Kidney (tissue), 14 donors: ENCODE measurements around the gene PIEZO2. TPM values are rescaled to one million over a fixed set of nuclear protein-coding genes. Genes with fewer than 3 reads are reported as not detected.

Source experiments
- DNase-seq, 5 donors: peaks; one replicate each; pipeline ENCODE4 v3.0.0-alpha.2; 2013 to 2020
- FAIRE-seq: peaks from 2 replicates; lab custom pipeline; 2012; peaks lifted over from hg19 to GRCh38; lab: Jason Lieb, UNC
- H3K27ac ChIP-seq, 2 donors: one replicate each; pipeline ENCODE4 v1.7.0; 2013; ENCODE audit warnings: low read depth in 2 of 2, low read length in 2 of 2, inconsistent platforms in 1 of 2
- H3K27me3 ChIP-seq: one replicate; pipeline ENCODE4 v1.7.1; 2013; ENCODE audit warnings: low read length, inconsistent platforms; ENCODE audit not compliant: control insufficient read depth, insufficient read depth
- H3K36me3 ChIP-seq, 3 donors: one replicate each; pipeline versions ENCODE4 v1.7.0 to v1.7.1; 2013; ENCODE audit warnings: low read length in 3 of 3, control low read depth in 1 of 3, inconsistent platforms in 1 of 3; ENCODE audit not compliant: insufficient read depth in 3 of 3, control insufficient read depth in 2 of 3
- H3K4me1 ChIP-seq, 3 donors: one replicate each; pipeline versions ENCODE4 v1.7.0 to v1.7.1; 2013; ENCODE audit warnings: low read length in 3 of 3, inconsistent platforms in 1 of 3, low read depth in 1 of 3; ENCODE audit not compliant: control insufficient read depth in 2 of 3, insufficient read depth in 2 of 3
- H3K4me3 ChIP-seq, 3 donors: one replicate each; pipeline versions ENCODE4 v1.7.0 to v1.8.1; 2013; ENCODE audit warnings: low read length in 3 of 3, control low read depth in 1 of 3, inconsistent platforms in 1 of 3
- H3K9ac ChIP-seq, 3 donors: one replicate each; pipeline versions ENCODE4 v1.7.0 to v1.7.1; 2013; ENCODE audit warnings: low read length in 3 of 3, control low read depth in 1 of 3, inconsistent platforms in 1 of 3
- H3K9me3 ChIP-seq, 3 donors: one replicate each; pipeline versions ENCODE4 v1.7.0 to v1.7.1; 2013; ENCODE audit warnings: low read length in 3 of 3, control low read depth in 1 of 3, inconsistent platforms in 1 of 3; ENCODE audit not compliant: control insufficient read depth in 2 of 3, insufficient read depth in 1 of 3
- CTCF ChIP-seq: IDR thresholded peaks from 3 replicates; pipeline ENCODE4 v1.5.1; 2012; ENCODE audit warnings: mild to moderate bottlenecking, moderate library complexity, borderline replicate concordance; ENCODE audit not compliant: insufficient read depth; ENCODE audit errors: extremely low read depth
- intact Hi-C: fragments of 100-400 bp; cut with DNase I; formaldehyde crosslinking; loops from one replicate; pipeline ENCODE4 v1.11.1; 2022
- polyA plus RNA-seq: library from polyadenylated mRNA; stranded (reverse); fragments of 350-450 nt; fragmentation: Illumina TruSeq; extraction: RNeasy Lipid Tissue Mini Kit (QIAGEN cat#74804); gene quantifications from one replicate; pipeline ENCODE4 v1.2.3, GENCODE V29; 2014; ENCODE audit warnings: low read depth, low replicate concordance; ENCODE audit not compliant: insufficient read depth
- total RNA-seq: library from RNA; stranded (reverse); fragmentation: NEBNext Ultra II Directional; extraction: Animal tissue kit (Norgen Biotek cat#: 25700); gene quantifications from one replicate; pipeline ENCODE4 v1.2.1, GENCODE V29; 2021
- donor health status: control.
- donor health status: control.
- donor health status: control.
- donor health status: control.
- donor health status: control.
- donor health status: DM: yes; HTN: yes; CAD: no.
- donor health status: Normal renal cell carcinoma (clear cell type).

PIEZO2 gene
- total and polyA plus RNA-seq, 2 donors from 2014 or later = 1.1 to 4.1 TPM

- H3K9ac ChIP-seq = no peak overlapping the region
- no peak for TF ChIP-seq CTCF
- FAIRE-seq = no peak
- no peak overlapping the region for H3K27ac ChIP-seq
- intact Hi-C loops = no loop called here
- no peaks in the 10 kb centered on the region for H3K36me3 ChIP-seq
- H3K9me3 ChIP-seq = no peaks in the 10 kb centered on the region
- H3K27me3 ChIP-seq = no peaks in the 10 kb centered on the region
- H3K4me3 ChIP-seq = no peak overlapping the region
- H3K4me1 ChIP-seq = peaks cover 0 to 2% (median 0%) of the 10 kb centered on the region in 3 donors
- no peak for DNase-seq
Measured at GRCh38 chr18:11095211-11095610, 54.2 kb downstream of the PIEZO2 start.

- Histone ChIP-seq H3K9me3 (no peaks in the 10 kb centered on the region), H3K4me3 (no peak overlapping the region), H3K4me1 (peaks cover 0 to 2% (median 0%) of the 10 kb centered on the region in 3 donors), H3K27ac (no peak overlapping the region), H3K36me3 (no peaks in the 10 kb centered on the region), H3K9ac (no peak overlapping the region), H3K27me3 (no peaks in the 10 kb centered on the region)
- no peak for TF ChIP-seq CTCF
- FAIRE-seq (no peak), DNase-seq (no peak)
- intact Hi-C loops = no loop called here
Measured at GRCh38 chr18:11091746-11092145, 57.6 kb downstream of the PIEZO2 start.

- no peaks in the 10 kb centered on the region for H3K9me3 ChIP-seq
- intact Hi-C loops = no loop called here
- H3K9ac ChIP-seq = no peak overlapping the region
- FAIRE-seq (no peak), DNase-seq (peak in 2 of 5 donors; percentile 22 to 57)
- no peaks in the 10 kb centered on the region for H3K36me3 ChIP-seq
- H3K4me3 ChIP-seq = no peak overlapping the region
- no peaks in the 10 kb centered on the region for H3K4me1 ChIP-seq
- no peak for TF ChIP-seq CTCF
- no peak overlapping the region for H3K27ac ChIP-seq
- no peaks in the 10 kb centered on the region for H3K27me3 ChIP-seq
Measured at GRCh38 chr18:11089931-11090715, 59.2 kb downstream of the PIEZO2 start.
